NCI-H187 (cell line): ENCODE results near the gene PYGB.
"Not testable (repeated sequence)": the region's sequence is repeated elsewhere in the genome, so short reads cannot be mapped to it uniquely, and the experiment has no call there.

Source experiments
- DNase-seq, 2 experiments: peaks; one replicate each; lab custom pipeline; 2025; lab: John Stamatoyannopoulos, UW

Gene PYGB

GRCh38 chr20:25249198-25249931 is 1.5 kb downstream of the PYGB start:
- no peak for DNase-seq

- no peak for DNase-seq
Measured at GRCh38 chr20:25250508-25250907, 2.6 kb downstream of the PYGB start.

- DNase-seq: no peak
Measured at GRCh38 chr20:25251019-25251418, 3.1 kb downstream of the PYGB start.

- DNase-seq: no peak
Measured at GRCh38 chr20:25251558-25251957, 3.7 kb downstream of the PYGB start.

- DNase-seq: no peak
Measured at GRCh38 chr20:25252230-25252651, 4.4 kb downstream of the PYGB start.

GRCh38 chr20:25252686-25253421 is 5.0 kb downstream of the PYGB start:
- no peak for DNase-seq

GRCh38 chr20:25253606-25254275 is 5.9 kb downstream of the PYGB start:
- no peak for DNase-seq

GRCh38 chr20:25254571-25254970 is 6.7 kb downstream of the PYGB start:
- DNase-seq: no peak

GRCh38 chr20:25254986-25255680 is 7.2 kb downstream of the PYGB start:
- DNase-seq: no peak

GRCh38 chr20:25256226-25256859 is 8.5 kb downstream of the PYGB start:
- DNase-seq: no peak

- DNase-seq: no peak
Measured at GRCh38 chr20:25257130-25257529, 9.2 kb downstream of the PYGB start.

- no peak for DNase-seq
Measured at GRCh38 chr20:25257756-25258475, 10.0 kb downstream of the PYGB start.

GRCh38 chr20:25258476-25258805 is 10.6 kb downstream of the PYGB start:
- no peak for DNase-seq

- DNase-seq: no peak
Measured at GRCh38 chr20:25258828-25259227, 10.9 kb downstream of the PYGB start.

GRCh38 chr20:25259358-25259757 is 11.5 kb downstream of the PYGB start:
- no peak for DNase-seq

- DNase-seq: no peak
Measured at GRCh38 chr20:25259788-25260254, 11.9 kb downstream of the PYGB start.

- DNase-seq: not testable (repeated sequence)
Measured at GRCh38 chr20:25260770-25261437, 13.0 kb downstream of the PYGB start.

- DNase-seq: no peak
Measured at GRCh38 chr20:25269057-25269832, 21.4 kb downstream of the PYGB start.

GRCh38 chr20:25269833-25270170 is 21.9 kb downstream of the PYGB start:
- no peak for DNase-seq

GRCh38 chr20:25270829-25271251 is 23.0 kb downstream of the PYGB start:
- no peak for DNase-seq
